HG03558 (cell line): Measurements from ENCODE around the gene AATF.

Experiments used
- ATAC-seq: cut with Tn5 transposase; IDR thresholded peaks from one replicate; pipeline ENCODE4 v1.9.1; 2021; ENCODE audit warnings: moderate number of reproducible peaks; ENCODE audit not compliant: unreplicated experiment; ENCODE audit errors: extremely low read depth

AATF gene

DNA sequence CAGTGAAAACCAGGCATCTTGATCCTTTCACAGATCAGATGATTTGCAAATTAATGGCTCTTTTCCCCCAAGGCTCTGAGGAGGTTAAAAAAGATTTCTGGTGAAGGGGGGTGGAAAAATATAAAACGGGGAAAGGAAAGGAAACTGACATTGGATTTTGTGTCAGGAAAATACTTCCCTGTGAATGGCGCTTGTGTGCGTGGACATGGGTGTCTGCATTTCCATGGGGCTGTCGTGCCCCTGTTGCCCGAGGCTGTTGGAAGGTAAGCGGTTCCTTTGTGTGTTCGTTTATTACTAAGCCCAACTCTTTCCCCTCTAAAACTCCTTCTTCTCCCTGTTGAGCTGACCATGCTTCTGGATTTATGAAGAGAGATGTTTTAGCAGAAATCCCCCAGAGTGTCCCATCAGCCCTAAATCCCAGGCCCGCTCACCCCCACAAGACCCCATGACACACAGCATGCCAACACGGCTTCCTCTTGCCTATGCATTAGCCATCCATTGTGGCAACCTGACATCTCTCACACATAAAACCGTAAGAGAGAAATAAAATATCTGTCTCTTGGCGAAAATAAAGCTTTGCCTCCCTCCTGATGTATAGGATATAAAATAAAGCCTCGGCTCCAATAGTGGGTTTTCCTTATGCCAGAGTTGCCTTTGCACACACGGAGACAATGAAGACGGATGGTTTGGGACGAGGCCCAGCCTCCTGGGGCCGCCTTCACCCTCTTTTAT lies 18.7 kb upstream of the AATF start:
- no peak for ATAC-seq

DNA sequence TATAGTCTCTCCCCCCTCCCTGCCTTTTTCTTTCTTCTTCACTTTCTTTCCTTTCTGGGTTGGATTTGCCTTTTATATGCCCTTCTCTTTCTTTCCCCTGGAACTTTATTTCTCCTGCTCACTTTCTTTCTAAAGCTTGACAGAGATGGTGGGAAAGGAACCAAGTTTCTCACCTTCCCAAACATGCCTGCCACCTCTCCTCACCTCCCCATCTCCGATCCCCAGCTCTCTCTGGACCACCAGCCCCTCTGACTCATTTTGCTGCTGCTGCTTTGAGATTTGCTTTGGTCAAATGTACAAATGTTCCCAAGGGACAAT lies 18.2 kb upstream of the AATF start:
- ATAC-seq: no peak

DNA sequence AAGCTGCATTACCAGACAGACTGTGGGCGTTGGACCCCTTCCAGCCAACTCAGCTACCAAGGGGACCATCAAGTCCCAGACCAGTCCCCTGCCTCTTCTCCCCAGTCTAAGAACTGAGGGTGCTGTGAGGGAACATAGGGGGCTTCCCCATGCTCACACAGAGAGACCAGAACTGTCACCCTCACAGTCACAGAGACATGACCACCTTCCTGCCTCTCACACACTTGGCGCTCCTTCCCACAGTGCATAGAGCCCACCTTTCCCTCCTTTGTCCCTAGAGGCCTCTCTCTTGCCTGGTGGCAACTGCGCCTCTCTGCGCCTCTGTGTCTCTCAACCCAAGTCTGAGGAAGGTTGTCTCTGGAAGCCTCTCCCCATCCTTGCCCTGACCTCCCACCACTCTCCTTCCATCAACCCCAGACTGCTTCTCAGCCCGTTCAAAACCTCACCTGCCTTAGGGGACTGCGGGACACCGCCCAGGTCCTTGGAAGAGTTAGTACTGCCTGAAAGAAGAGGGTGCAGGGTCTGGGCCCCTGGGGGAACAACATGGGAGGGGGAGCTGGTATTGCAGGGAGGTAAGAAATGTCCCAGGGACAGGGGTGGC lies 17.6 kb upstream of the AATF start:
- ATAC-seq: no peak

DNA sequence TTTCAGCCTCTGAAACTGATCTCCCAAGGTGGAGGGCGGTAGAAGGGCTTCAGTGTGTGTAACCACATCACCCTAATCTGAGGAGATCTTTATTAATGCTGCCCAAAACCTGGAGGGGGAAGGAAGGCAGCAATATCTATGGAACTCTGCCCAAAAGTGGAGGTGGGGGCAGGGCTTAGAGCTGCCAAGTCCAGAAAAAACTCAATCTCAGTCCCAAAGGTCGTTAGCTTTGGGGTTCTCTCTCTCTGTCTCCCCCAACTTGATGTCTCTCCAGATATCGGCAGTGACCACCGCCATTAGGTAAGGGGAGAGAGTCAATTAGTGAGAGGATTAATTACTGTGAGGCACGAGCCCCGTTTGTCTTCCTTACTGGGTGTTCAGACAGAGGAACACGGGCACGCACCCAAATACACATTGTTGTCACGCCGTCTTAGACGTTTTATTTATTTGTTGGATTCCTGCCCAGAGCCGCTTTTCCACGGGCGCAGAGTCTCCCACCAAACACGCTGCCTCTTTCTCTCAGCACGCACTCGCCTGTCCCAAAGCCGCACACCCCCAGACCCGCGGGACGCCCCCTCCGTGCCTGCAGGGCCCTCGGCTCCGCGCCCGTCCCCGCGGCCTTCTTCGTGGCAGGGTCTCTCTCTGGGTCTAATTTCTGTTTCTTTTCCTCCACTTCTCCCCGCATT lies 16.9 kb upstream of the AATF start:
- ATAC-seq: no peak

DNA sequence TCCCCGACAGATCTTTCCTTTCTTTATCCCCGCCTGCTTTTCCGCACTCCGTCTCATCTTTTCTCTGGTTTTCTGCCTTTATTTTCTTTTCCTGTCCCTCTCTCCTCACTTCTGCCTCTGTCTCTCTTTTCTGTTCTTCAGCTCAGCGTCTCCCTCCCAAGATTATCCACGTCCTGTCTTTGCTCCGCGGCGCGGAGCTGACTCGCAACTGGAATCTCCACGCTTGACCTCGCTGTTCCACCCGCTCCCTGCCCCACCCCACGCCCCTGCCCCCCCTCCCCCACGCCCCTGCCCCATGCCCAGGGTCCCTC lies 16.4 kb upstream of the AATF start:
- ATAC-seq: no peak

DNA sequence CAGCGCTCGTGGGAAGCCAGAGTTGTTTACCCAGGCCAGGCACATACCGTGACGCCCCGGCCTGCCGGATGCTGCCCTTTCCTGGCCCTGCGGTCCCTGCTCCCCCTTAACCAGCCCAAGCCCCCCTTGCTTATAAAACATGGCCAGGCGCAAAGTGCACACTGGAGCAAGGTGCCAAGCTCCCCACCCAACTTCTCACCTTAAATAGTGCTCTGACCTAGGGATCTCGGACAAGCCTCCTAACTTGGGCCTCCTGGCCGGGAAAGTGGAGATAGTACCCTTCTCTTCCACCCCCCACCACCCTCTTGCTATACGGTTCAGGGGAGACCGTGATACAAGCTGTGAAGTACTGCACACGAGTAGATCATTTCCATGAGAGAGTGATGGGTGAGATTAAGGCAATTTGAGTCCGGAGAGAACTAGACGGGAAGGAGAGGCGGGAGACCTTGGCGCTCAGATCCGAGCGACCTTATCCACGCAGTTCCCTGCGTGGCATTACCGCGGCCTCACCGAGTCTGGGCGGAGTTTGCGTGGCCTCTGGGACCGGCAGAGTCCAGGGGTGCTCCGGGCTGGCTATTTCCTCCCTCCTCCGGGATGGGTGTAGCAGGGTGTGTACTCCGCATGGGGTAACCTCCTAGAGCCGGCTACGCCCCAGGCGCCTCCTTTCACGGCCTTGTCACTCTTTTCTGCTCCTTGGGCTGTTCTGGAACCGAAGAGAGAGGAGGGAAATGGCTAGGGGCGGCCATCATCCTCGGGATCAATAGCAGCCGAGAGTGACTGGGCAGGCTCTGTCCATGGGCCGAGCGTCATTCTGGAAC lies 15.9 kb upstream of the AATF start:
- ATAC-seq: no peak

DNA sequence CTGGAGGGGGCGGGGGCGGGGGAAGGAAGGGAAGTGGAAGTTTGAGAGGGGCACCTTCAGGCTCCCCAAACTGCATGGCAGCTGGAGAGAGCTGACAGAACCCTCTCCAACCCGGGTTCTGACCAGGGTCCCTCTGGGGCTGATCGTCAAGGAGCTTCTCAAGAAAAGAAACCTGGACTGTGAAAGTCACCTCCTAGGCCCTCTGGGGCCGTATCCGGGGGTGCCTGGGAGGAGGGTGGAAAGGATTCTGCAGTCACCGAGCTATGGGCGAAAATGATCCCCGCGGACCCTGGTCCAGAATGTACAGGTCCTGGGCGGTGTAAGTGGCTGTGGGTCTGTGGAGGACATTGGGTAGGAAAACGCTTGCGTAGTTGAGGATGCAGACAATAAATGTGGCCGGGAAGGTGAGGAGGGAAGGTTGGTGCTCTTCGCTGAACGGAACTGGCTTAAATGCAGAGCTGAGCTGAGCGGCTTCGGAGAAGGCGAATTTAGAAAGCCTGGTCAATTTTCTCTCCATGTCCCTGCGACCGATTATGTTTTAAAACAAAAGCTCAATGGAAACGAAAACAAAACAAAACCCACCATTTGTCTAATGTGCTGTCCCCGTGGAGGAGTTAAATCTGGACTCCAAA lies 15.1 kb upstream of the AATF start:
- no peak for ATAC-seq

DNA sequence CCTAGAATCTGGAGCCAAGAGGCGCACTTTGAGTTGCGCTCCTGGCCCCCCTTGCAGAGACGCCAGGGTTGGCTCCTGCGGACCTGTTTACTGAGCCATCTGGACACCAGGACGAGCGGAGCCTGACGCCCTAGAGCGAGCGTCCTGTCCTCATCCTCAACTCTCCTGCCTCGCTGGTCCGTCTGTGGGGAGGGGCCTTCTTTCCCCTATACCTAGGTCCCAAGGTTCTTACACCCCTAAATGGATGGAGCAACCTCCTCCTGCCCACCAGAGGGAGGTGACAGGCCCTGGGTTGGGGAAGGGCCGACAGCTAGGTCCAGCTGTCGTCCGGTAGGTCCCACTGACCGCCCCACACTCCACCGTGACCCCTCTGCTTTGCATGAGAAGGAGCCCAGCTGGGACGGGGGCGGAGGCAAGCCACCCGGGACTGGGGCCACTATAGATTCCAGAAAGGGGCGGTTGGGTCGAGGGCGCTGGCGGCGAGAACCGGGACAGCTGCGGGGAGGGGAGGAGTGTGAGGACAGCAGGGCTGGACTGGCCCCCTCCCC lies 14.5 kb upstream of the AATF start:
- no peak for ATAC-seq

DNA sequence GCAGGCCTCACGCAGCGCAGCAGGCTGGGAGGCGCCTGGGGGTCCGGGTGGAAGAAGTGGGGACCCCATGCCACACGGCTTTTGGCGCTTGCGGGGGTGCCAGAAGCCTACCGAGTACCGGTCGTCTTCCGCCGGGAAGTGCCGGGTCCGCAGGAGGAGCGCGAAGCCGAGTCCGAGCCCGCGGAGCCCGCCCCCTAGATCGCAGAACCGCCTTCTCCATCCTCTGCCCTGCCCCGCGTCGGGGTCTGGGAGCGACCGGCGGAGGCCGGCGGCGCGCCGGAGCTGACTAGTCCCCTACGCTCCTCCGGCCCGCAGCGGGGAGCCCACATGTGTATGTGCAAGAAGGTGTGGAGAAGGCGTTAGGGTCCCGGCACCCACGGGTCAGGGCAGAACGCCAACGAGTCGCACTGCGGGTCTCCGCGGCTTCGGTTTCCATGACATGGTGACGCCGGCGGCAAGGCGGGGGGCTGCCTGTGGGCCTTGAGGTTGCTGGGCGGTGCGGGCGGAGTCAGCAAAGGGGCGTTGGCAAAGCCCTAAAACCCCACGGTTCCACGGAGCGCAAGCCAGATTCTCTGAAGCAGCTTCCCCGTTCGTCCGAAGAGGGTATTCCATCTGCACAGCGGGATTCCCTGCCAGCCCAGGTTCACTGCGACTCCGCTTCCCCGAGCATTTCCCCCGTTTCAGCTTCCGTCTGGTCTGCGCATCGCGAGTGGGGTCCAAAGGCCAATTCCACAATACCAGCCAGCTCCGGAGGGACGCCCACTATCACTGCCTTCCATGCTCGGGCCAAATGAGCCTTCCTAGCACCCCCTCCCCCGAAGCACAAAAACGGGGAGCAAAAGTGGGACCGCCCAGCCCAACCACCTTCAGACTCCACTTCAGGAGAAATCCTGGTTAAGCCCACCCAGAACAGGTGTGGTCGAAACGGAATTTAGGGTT lies 13.8 kb upstream of the AATF start:
- ATAC-seq: no peak

DNA sequence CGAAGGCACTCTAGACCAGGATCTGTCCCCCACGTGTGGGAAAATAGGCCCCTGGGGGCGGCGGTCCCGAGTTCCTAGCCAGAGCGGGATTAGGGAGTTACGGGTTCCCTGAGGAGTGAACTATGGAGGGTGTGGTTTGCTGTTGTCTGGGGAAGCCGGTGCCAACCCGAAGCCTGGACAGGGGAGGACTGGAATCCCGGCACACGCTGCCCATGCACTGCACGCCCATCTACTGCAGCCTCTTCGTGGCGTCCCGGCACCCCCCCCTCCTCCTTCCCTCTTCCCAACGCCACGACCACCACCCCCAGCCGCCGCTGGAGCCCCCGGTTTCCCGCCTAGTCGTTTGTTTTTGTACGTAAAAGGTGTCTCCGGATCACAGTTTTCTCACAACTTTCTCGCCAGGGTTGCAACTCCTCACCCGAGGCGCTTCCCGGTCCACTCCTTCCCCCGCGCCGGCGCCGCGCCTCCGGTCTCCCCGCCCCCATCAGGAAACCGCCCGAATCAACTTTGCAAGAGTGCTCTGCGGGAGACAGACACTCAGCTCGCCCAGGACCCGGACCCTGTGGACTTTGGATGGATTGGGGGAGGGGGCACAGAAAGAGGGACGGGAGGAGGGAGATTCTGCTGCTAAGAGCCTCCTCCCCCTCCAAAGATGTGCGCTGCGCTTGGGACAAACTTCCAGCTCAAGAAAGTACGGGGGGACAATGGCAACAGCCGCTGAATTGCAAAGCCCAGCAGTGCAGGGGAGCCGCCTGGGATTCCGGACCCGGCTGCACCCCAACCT lies 12.9 kb upstream of the AATF start:
- no peak for ATAC-seq

DNA sequence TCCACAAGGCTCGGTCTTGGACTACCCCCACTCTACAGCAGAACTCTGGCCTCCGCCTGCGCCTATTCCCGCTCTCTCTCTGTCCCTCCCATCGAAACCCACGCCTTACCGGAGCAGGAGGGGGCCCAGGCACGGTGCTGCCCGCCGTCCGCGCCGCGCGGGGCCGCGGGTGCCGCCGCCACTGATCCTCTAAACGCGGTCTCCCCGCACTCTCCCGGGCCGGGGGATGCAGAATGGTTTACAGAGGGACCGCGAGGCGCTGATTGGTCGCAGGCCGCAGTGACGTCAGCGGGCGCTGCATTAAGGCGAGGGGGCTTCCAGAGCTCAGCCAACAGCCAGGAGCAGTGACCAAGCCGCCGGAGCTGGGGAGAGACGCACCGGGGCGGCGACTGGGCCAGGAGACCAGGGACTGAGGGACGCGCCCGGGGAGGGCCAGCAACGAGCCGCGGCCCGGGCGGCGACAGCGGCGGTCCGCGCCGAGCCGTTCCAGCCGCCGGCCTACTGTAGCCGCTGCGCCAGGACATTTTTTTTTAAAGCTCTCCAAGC lies 12.2 kb upstream of the AATF start:
- no peak for ATAC-seq

DNA sequence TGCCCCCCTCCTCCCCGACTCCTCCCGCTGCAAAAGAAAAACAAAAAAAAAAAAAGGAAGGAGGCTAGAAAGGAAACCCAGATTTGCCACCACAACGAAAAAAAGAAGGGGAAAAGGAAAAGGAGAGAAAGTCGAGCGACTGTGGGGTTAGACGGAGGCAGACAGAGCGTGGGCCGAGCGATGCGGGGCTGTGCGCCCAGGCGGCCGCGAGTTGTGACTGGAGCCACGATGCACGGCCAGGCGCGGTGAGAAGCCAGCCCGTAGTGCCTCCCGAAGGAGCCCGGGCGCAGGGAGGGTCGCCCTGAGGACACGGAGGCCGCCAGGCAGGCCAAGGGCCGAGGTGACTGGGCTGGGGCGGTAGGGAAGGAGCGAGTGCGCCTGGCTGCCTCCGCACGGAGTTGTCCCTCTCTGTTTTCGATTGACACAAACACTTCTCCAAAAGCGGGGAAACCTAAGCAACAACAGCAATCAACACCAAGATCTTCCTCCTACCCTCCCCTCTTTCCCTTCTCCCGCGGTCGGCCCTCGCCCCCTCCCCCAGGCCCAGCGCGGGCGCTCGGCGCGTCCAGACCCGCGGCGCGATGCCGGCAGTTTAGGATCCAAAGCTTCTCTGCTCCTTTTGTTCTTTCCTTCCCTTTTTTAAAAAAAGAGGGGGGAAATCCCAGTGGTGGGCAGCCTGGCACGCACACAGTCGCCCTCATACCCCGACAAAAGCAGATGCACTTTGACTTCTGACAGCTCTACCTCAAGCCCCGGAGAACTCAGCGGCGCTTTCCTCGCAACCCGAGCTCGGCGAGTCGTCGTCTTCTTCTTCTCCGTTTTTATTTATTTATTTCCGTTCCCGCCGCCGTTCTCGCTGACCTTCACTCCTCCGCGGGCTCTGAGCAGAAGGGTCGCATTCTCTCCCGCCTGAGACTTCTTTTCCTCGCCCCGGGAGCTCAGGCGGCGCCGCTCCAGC lies 11.5 kb upstream of the AATF start, which contains the start of gene LHX1:
LHX1 (plus strand) TSS at position 475 of the 958 bp plus-strand sequence. CDS start 723 bp downstream, outside the sequence.
- no peak for ATAC-seq

DNA sequence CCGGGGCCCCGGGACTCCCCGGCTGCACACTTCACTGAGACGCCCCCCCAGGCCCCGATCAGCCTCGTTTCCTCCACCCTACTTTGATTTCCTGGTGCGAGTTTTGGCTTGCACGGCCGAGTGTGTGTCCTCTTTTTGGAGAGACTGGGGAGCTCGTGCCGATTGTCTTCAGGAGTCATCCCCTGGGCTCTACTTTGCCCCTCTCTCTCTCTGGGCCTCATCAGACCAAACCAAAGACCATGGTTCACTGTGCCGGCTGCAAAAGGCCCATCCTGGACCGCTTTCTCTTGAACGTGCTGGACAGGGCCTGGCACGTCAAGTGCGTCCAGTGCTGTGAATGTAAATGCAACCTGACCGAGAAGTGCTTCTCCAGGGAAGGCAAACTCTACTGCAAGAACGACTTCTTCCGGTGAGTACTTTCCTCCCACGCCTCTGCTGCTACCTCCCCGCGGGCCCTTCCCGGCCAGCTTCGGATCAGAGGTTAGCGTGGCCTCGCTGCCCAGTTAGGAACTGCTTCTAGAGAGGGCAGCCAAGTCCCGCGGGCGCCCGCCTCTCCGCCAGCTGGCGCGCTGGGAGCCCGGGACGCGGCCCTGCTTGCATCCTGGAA lies 10.7 kb upstream of the AATF start:
- ATAC-seq: no peak

DNA sequence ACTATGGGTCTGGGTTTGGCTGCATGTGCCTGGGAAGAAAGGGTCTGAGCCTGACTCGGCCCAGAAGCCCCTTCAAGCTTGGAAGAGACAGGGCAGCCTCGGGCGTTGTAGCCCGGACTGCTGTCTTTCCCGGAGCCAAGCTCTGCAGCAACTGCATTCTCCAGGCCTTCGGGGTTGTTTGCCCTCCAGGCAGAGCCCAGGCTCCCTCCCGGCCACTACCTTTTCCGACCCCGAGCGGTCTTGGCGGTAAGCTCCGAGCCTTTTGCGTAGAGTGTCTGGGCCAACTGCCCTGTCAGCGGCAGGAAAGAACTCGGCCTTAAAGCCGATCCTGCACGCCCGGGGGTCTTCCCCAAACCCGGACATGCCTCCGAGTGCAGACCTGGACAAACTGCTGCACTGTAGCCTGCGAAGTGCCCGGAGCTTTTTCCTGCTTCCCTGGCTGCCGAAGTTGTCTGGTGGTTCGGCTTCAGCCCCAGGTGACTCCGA lies 10.1 kb upstream of the AATF start:
- no peak for ATAC-seq

DNA sequence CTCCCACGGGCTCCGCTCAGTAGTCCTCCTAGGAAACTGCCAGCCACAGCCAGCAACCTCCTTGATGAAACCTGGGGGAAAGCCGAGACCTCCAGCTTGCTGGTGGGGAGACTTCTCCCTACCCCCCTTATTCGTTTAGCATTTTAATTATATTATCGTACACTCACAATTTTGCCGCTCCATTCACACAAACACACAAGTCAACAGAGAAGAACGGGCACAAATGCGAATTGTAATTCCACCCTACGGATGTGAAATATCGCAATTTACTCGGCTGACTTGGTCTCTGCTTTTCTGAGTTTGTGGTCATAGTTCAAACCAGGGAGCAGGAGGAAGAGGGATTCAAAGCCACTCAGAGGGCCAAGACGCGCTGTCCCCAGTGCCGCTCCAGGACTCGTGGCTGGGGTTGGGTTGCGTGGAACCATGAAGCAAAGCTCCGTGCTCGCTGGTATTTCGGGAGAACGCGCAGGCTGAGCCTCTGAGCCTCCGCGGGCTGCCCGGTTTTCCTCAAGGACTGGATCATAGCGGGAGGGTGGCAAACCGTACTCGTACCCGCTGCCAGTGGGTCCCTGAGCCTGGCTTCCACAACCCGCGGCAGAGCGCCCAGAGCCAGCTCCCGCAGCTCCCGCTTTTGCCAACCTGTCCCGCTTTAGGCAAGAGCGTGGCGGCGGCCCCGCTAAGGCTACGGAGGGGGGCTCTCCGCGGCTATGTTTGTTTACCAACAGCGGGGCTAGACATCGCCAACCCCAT lies 9.5 kb upstream of the AATF start:
- ATAC-seq: no peak

DNA sequence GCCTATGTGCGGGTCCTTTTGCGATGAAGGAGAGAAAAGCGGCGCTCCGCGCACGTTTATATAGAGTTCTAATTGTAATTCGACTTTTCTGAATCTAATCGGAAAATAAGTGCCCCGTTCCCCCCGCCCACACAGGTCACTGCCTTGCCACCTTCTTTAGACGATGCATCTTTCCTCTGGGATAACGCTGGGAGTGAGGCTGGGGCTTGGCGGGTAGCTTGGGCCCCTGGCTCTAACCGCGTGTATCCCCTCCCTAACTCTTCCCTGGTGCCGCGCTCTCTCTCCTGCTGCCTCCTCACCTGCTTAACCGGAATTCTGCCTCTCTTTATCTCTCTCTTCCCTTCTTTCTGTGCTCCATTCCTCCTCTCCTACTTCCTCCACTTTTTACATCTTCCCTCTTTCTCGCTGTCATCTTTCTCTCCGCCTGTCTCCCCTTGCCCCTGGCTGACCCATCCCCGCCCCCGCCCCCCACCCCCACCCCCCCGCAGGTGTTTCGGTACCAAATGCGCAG lies 8.9 kb upstream of the AATF start:
- no peak for ATAC-seq
